BLaER1 treated with 17β-estradiol and CSF1 and Interleukin-3, amounts not matched to agents 10 nM and 100 nM (cell line): ENCODE measurements around the gene SYNE3.

Source experiments
- H3K27ac ChIP-seq, 11 experiments: shearing (Covaris generic); formaldehyde crosslinking; 2 replicates each; pipeline ENCODE4 v1.8.1; 2022
- H3K27me3 ChIP-seq, 11 experiments: shearing (Covaris generic); formaldehyde crosslinking; 2 replicates each; pipeline ENCODE4 v1.8.1; 2022
- H3K36me3 ChIP-seq, 11 experiments: shearing (Covaris generic); formaldehyde crosslinking; 2 replicates each; pipeline ENCODE4 v1.8.1; 2022
- H3K4me1 ChIP-seq, 10 experiments: shearing (Covaris generic); formaldehyde crosslinking; 2 replicates each; pipeline ENCODE4 v1.8.1; 2022
- H3K4me2 ChIP-seq, 11 experiments: shearing (Covaris generic); formaldehyde crosslinking; 2 replicates each; pipeline ENCODE4 v1.8.1; 2022
- H3K4me3 ChIP-seq, 10 experiments: shearing (Covaris generic); formaldehyde crosslinking; 2 replicates each; pipeline ENCODE4 v1.8.1; 2022
- H3K9ac ChIP-seq, 11 experiments: shearing (Covaris generic); formaldehyde crosslinking; 2 replicates each; pipeline ENCODE4 v1.8.1; 2022
- H3K9me3 ChIP-seq, 11 experiments: shearing (Covaris generic); formaldehyde crosslinking; replicated peaks in 1 of 11; 2 replicates each; pipeline ENCODE4 v1.8.1; 2022
- H4K20me1 ChIP-seq, 11 experiments: shearing (Covaris generic); formaldehyde crosslinking; 2 replicates each; pipeline ENCODE4 v1.8.1; 2022
- Cebpa-rat ChIP-seq, 11 experiments: shearing (Covaris generic); IDR thresholded peaks; 2 replicates each; pipeline ENCODE4 v1.8.1; 2022

SYNE3 gene

GRCh38 chr14:95496111-95496681 lies 20.3 kb downstream of the SYNE3 start:
- H4K20me1 ChIP-seq: peaks cover 3 to 43% (median 30%) of the 10 kb centered on the region in 11 experiments; a peak in 18 of 22 replicates
- H3K4me2 ChIP-seq: peak overlapping the region; percentile 84 to 100 (median 93)
- H3K27me3 ChIP-seq: no peaks in the 10 kb centered on the region

GRCh38 chr14:95495538-95496025 lies 20.9 kb downstream of the SYNE3 start:
- TF ChIP-seq Cebpa-rat (IDR thresholded peaks at IDR 0.05): no peak
- Histone ChIP-seq H3K4me3 (peak overlapping the region in 7 of 10 experiments; percentile 4 to 59 (median 29); a peak in 9 of 20 replicates), H3K9ac (peak overlapping the region; percentile 34 to 81 (median 74); a peak in 20 of 22 replicates), H3K27me3 (no peaks in the 10 kb centered on the region), H3K9me3 (peaks cover 9 to 13% (median 11%) of the 10 kb centered on the region in 11 experiments; a peak in 21 of 22 replicates), H3K36me3 (peaks cover 13 to 81% (median 51%) of the 10 kb centered on the region in 11 experiments), H3K27ac (peak overlapping the region; percentile 51 to 96 (median 87); a peak in 21 of 22 replicates), H4K20me1 (peaks cover 0 to 43% (median 29%) of the 10 kb centered on the region in 11 experiments; a peak in 17 of 22 replicates), H3K4me2 (peak overlapping the region; percentile 84 to 100 (median 93)), H3K4me1 (peaks cover 78 to 90% (median 85%) of the 10 kb centered on the region in 10 experiments)

More at GRCh38 chr14:95496111-95496681, 20.3 kb downstream of the SYNE3 start:
- peaks cover 78 to 90% (median 85%) of the 10 kb centered on the region in 10 experiments for H3K4me1 ChIP-seq
- TF ChIP-seq Cebpa-rat (IDR thresholded peaks at IDR 0.05): no peak
- H3K27ac ChIP-seq: peak overlapping the region; percentile 50 to 96 (median 87); a peak in 21 of 22 replicates
- H3K4me3 ChIP-seq: peak overlapping the region in 6 of 10 experiments; percentile 9 to 59 (median 31); a peak in 9 of 20 replicates
- H3K9me3 ChIP-seq: peaks cover 9 to 13% (median 11%) of the 10 kb centered on the region in 11 experiments; a peak in 21 of 22 replicates
- H3K36me3 ChIP-seq: peaks cover 14 to 81% (median 51%) of the 10 kb centered on the region in 11 experiments
- H3K9ac ChIP-seq: peak overlapping the region; percentile 34 to 81 (median 74); a peak in 20 of 22 replicates

GRCh38 chr14:95495076-95495475 lies 21.4 kb downstream of the SYNE3 start:
- Histone ChIP-seq H3K4me1 (peaks cover 78 to 90% (median 85%) of the 10 kb centered on the region in 10 experiments), H3K4me3 (peak overlapping the region in 3 of 10 experiments; percentile 4 to 59 (median 17); a peak in 2 of 20 replicates), H3K27ac (peak overlapping the region; percentile 51 to 96 (median 87); a peak in 21 of 22 replicates), H4K20me1 (peaks cover 0 to 43% (median 29%) of the 10 kb centered on the region in 11 experiments; a peak in 16 of 22 replicates), H3K27me3 (no peaks in the 10 kb centered on the region), H3K36me3 (peaks cover 8 to 81% (median 51%) of the 10 kb centered on the region in 11 experiments), H3K9ac (peak overlapping the region in 9 of 11 experiments; percentile 50 to 81 (median 75); a peak in 16 of 22 replicates), H3K9me3 (peaks cover 9 to 13% (median 11%) of the 10 kb centered on the region in 11 experiments; a peak in 21 of 22 replicates), H3K4me2 (peak overlapping the region; percentile 84 to 100 (median 93))
- TF ChIP-seq Cebpa-rat (IDR thresholded peaks at IDR 0.05): no peak

GRCh38 chr14:95494456-95494855 lies 22.0 kb downstream of the SYNE3 start:
- peak overlapping the region; percentile 84 to 100 (median 93) for H3K4me2 ChIP-seq
- TF ChIP-seq Cebpa-rat (IDR thresholded peaks at IDR 0.05): no peak

GRCh38 chr14:95493976-95494375 lies 22.5 kb downstream of the SYNE3 start:
- Histone ChIP-seq H4K20me1 (peaks cover 0 to 37% (median 28%) of the 10 kb centered on the region in 11 experiments; a peak in 16 of 22 replicates), H3K4me2 (peak overlapping the region; percentile 84 to 100 (median 93)), H3K4me1 (peaks cover 82 to 90% (median 85%) of the 10 kb centered on the region in 10 experiments), H3K27me3 (no peaks in the 10 kb centered on the region), H3K9me3 (peaks cover 9 to 13% (median 11%) of the 10 kb centered on the region in 11 experiments; a peak in 21 of 22 replicates), H3K9ac (peak overlapping the region in 8 of 11 experiments; percentile 50 to 81 (median 75); a peak in 11 of 22 replicates), H3K36me3 (peaks cover 7 to 71% (median 48%) of the 10 kb centered on the region in 11 experiments; a peak in 21 of 22 replicates), H3K27ac (peak overlapping the region in 9 of 11 experiments; percentile 82 to 96 (median 87); a peak in 17 of 22 replicates), H3K4me3 (no peak overlapping the region)
- TF ChIP-seq Cebpa-rat (IDR thresholded peaks at IDR 0.05): no peak

More at GRCh38 chr14:95494456-95494855, 22.0 kb downstream of the SYNE3 start:
- no peaks in the 10 kb centered on the region for H3K27me3 ChIP-seq
- peak overlapping the region in 10 of 11 experiments; percentile 63 to 96 (median 87); a peak in 18 of 22 replicates for H3K27ac ChIP-seq
- H3K9ac ChIP-seq: peak overlapping the region in 9 of 11 experiments; percentile 50 to 81 (median 75); a peak in 14 of 22 replicates
- H4K20me1 ChIP-seq: peaks cover 0 to 41% (median 29%) of the 10 kb centered on the region in 11 experiments; a peak in 15 of 22 replicates
- peaks cover 7 to 75% (median 52%) of the 10 kb centered on the region in 11 experiments; a peak in 21 of 22 replicates for H3K36me3 ChIP-seq
- H3K4me3 ChIP-seq: peak overlapping the region in 2 of 10 experiments; percentile 4 to 17; a peak in 1 of 20 replicates
- peaks cover 9 to 13% (median 11%) of the 10 kb centered on the region in 11 experiments; a peak in 21 of 22 replicates for H3K9me3 ChIP-seq
- H3K4me1 ChIP-seq: peaks cover 82 to 90% (median 85%) of the 10 kb centered on the region in 10 experiments

GRCh38 chr14:95493503-95493902 lies 22.9 kb downstream of the SYNE3 start:
- H3K4me1 ChIP-seq: peaks cover 81 to 90% (median 85%) of the 10 kb centered on the region in 10 experiments
- H3K36me3 ChIP-seq: peaks cover 7 to 66% (median 43%) of the 10 kb centered on the region in 11 experiments; a peak in 21 of 22 replicates
- H3K27me3 ChIP-seq: no peaks in the 10 kb centered on the region
- H4K20me1 ChIP-seq: peaks cover 0 to 36% (median 26%) of the 10 kb centered on the region in 11 experiments; a peak in 16 of 22 replicates
- H3K9me3 ChIP-seq: peaks cover 9 to 13% (median 11%) of the 10 kb centered on the region in 11 experiments; a peak in 21 of 22 replicates
- no peak for TF ChIP-seq Cebpa-rat (IDR thresholded peaks at IDR 0.05)
- peak overlapping the region; percentile 84 to 100 (median 93); a peak in 19 of 22 replicates for H3K4me2 ChIP-seq
- H3K4me3 ChIP-seq: no peak overlapping the region
- peak overlapping the region in 8 of 11 experiments; percentile 6 to 96 (median 87); a peak in 16 of 22 replicates for H3K27ac ChIP-seq
- H3K9ac ChIP-seq: peak overlapping the region in 6 of 11 experiments; percentile 40 to 81 (median 74); a peak in 3 of 22 replicates

- Histone ChIP-seq H3K4me1 (peaks cover 80 to 90% (median 85%) of the 10 kb centered on the region in 10 experiments), H3K9me3 (peaks cover 9 to 13% (median 11%) of the 10 kb centered on the region in 11 experiments; a peak in 21 of 22 replicates), H3K9ac (no peak overlapping the region), H3K4me3 (no peak overlapping the region), H4K20me1 (peaks cover 0 to 40% (median 31%) of the 10 kb centered on the region in 11 experiments; a peak in 16 of 22 replicates), H3K27me3 (no peaks in the 10 kb centered on the region), H3K36me3 (peaks cover 7 to 60% (median 38%) of the 10 kb centered on the region in 11 experiments; a peak in 21 of 22 replicates), H3K27ac (peak overlapping the region in 4 of 11 experiments; percentile 87 to 96 (median 90); a peak in 5 of 22 replicates), H3K4me2 (peak overlapping the region in 2 of 11 experiments; percentile 91 to 94; a peak in 3 of 22 replicates)
- no peak for TF ChIP-seq Cebpa-rat (IDR thresholded peaks at IDR 0.05)
Measured at GRCh38 chr14:95491936-95492608, 24.4 kb downstream of the SYNE3 start.
